ENCODE results near the gene TBX21.
A peak's percentile ranks its signal among the peaks of the same experiment; 100 is the strongest.

TBX21 gene

GRCh38 chr17:47789611-47790561 lies 56.9 kb downstream of the TBX21 start (continued):
- 0 out of 2 replicates have a peak, but pooled peaks have one; percentile 16 for TF ChIP-seq HIC1 (tag by site-specific recombination; IDR thresholded peaks at IDR 0.05)
- TF ChIP-seq ZNF692 (tag by site-specific recombination; IDR thresholded peaks at IDR 0.05) = peak; percentile 80; the same call in 1 of the 2 replicates
- TF ChIP-seq ZNF623 (tag by site-specific recombination; IDR thresholded peaks at IDR 0.05) = no peak
- no peak for TF ChIP-seq EGR2 (tag by site-specific recombination; IDR thresholded peaks at IDR 0.05; ENCODE audit: low read depth)
- TF ChIP-seq, protein P1, sequence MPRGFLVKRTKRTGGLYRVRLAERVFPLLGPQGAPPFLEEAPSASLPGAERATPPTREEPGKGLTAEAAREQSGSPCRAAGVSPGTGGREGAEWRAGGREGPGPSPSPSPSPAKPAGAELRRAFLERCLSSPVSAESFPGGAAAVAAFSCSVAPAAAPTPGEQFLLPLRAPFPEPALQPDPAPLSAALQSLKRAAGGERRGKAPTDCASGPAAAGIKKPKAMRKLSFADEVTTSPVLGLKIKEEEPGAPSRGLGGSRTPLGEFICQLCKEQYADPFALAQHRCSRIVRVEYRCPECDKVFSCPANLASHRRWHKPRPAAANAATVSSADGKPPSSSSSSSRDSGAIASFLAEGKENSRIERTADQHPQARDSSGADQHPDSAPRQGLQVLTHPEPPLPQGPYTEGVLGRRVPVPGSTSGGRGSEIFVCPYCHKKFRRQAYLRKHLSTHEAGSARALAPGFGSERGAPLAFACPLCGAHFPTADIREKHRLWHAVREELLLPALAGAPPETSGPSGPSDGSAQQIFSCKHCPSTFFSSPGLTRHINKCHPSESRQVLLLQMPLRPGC (tag by site-specific recombination; IDR thresholded peaks at IDR 0.05) = no peak
- TF ChIP-seq ZNF660 (tag by site-specific recombination; IDR thresholded peaks at IDR 0.05) = peak; percentile 59; the same call in 1 of the 2 replicates
- TF ChIP-seq PRDM6 (tag by site-specific recombination; IDR thresholded peaks at IDR 0.05) = no peak
- no peak for TF ChIP-seq ZNF449 (tag by site-specific recombination; IDR thresholded peaks at IDR 0.05)
- no peak for TF ChIP-seq BCL11A (tag by site-specific recombination; IDR thresholded peaks at IDR 0.05; ENCODE audit: low read depth)
- no peak for TF ChIP-seq ZNF610 (tag by site-specific recombination; IDR thresholded peaks at IDR 0.05; ENCODE audit: borderline replicate concordance)
- TF ChIP-seq ZFP3 (tag by site-specific recombination; IDR thresholded peaks at IDR 0.05; ENCODE audit: low read depth) = no peak
- 0 out of 2 replicates have a peak, but pooled peaks have one; percentile 11 for TF ChIP-seq SP7 (tag by site-specific recombination; IDR thresholded peaks at IDR 0.05)
- no peak for TF ChIP-seq ZNF184 (tag by site-specific recombination; IDR thresholded peaks at IDR 0.05)
- TF ChIP-seq IKZF3 (tag by site-specific recombination; IDR thresholded peaks at IDR 0.05) = no peak
- peak; percentile 57; the same call in 1 of the 2 replicates for TF ChIP-seq ZIC2 (tag by site-specific recombination; IDR thresholded peaks at IDR 0.05)
- no peak for TF ChIP-seq TCF7L2 (IDR thresholded peaks at IDR 0.05; ENCODE audit: borderline replicate concordance, low read depth, low read length)
- 0 out of 2 replicates have a peak, but pooled peaks have one; percentile 11 for TF ChIP-seq ZBTB21 (tag by site-specific recombination; IDR thresholded peaks at IDR 0.05)
- TF ChIP-seq, protein P2, sequence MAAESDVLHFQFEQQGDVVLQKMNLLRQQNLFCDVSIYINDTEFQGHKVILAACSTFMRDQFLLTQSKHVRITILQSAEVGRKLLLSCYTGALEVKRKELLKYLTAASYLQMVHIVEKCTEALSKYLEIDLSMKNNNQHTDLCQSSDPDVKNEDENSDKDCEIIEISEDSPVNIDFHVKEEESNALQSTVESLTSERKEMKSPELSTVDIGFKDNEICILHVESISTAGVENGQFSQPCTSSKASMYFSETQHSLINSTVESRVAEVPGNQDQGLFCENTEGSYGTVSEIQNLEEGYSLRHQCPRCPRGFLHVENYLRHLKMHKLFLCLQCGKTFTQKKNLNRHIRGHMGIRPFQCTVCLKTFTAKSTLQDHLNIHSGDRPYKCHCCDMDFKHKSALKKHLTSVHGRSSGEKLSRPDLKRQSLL (tag by site-specific recombination; IDR thresholded peaks at IDR 0.05) = 0 out of 2 replicates have a peak, but pooled peaks have one; percentile 31
- 0 out of 2 replicates have a peak, but pooled peaks have one; percentile 23 for TF ChIP-seq ZNF398 (tag by site-specific recombination; IDR thresholded peaks at IDR 0.05)
- TF ChIP-seq, protein P3, sequence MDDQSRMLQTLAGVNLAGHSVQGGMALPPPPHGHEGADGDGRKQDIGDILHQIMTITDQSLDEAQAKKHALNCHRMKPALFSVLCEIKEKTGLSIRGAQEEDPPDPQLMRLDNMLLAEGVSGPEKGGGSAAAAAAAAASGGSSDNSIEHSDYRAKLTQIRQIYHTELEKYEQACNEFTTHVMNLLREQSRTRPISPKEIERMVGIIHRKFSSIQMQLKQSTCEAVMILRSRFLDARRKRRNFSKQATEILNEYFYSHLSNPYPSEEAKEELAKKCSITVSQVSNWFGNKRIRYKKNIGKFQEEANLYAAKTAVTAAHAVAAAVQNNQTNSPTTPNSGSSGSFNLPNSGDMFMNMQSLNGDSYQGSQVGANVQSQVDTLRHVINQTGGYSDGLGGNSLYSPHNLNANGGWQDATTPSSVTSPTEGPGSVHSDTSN (CRISPR knock-in tag; IDR thresholded peaks at IDR 0.05) = no peak
- TF ChIP-seq ZNF501 (tag by site-specific recombination; IDR thresholded peaks at IDR 0.05) = peak; percentile 30; the same call in 1 of the 2 replicates
- TF ChIP-seq, protein P4, sequence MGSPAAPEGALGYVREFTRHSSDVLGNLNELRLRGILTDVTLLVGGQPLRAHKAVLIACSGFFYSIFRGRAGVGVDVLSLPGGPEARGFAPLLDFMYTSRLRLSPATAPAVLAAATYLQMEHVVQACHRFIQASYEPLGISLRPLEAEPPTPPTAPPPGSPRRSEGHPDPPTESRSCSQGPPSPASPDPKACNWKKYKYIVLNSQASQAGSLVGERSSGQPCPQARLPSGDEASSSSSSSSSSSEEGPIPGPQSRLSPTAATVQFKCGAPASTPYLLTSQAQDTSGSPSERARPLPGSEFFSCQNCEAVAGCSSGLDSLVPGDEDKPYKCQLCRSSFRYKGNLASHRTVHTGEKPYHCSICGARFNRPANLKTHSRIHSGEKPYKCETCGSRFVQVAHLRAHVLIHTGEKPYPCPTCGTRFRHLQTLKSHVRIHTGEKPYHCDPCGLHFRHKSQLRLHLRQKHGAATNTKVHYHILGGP (tag by site-specific recombination; IDR thresholded peaks at IDR 0.05) = no peak
- no peak for TF ChIP-seq ZNF792 (tag by site-specific recombination; IDR thresholded peaks at IDR 0.05)

Measured in HEK293 (cell line).